CD4-positive, alpha-beta T cell treated with Interleukin-15 for 1 hour (primary cell): ENCODE data around the gene SH3BP5.

Experiments used
- DNase-seq: peaks from one replicate; pipeline ENCODE4 v3.0.0-alpha.2; 2020

Gene SH3BP5

DNA sequence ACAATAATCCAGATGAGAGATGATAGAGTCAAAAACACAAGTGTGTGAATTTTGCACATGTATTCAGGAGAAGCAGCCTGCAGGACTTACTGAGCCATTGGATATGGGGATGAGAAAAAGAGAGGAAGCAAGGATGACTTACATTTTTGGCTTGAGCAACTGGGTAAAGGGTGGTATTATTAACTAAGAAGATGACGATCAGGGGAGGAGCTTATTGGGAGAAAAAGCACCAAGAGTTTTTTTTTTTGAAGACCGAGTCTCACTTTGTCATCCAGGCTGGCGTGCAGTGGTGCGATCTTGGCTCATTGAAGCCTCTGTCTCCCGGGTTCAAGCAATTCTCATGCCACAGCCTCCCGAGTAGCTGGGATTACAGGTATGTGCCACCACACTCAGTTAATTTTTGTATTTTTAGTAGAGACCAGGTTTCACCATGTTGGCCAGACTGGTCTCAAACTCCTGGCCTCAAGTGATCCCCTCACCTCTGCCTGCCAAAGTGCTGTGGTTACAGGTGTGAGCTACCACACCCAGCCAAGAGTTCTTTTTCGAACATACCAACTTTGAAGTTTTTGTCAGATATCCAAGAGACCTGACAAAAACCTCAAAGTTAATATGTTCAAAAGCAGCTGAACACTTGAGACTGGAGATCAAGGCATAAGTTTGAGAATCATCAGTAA, 14.8 kb upstream of the SH3BP5 start:
- no peak for DNase-seq

DNA sequence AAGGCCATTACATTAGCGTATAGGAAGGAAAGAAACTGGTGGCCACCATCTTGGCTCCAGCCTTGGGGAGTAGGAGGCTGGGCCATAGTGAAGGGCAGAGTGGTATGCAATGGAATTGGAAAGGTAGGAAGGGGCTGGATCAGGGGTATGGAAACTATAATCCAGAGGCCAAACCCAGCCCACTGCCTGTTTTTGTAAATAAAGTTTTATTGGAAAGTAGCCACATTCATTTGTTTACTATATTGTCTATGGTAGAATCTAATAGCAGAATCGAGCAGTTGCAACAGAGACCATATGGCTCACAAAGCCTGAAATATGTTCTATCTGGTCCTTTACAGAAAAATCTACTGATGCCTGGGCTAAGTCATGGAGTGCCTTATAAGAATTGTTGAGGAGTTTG, 14.1 kb upstream of the SH3BP5 start:
- DNase-seq, result no peak

DNA sequence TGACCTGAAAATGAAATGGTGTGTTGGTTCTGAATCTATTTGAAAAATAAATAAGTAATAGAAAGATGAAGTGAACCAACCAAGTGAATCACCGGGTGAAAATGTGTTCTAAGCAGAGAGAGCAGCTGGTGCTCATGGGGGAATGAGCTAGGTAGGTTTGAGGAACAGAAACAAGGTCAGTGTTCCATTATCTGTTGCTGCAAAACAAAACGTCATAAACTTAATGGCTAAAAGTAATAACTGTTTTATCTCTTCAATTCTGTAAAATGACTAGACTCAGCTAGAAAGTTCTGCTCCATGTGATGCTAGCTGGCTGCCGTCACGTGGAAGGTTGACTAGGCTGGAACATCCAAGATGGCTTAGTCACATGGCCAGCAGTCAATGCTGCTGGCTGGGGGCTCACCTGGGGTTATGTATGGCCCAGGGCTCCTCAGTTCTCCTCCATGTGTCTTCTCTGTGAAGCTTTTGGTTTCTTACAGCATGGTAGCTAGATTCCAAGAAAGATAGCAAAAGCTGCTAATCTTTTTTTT, 13.3 kb upstream of the SH3BP5 start:
- peak; percentile 65 for DNase-seq

DNA sequence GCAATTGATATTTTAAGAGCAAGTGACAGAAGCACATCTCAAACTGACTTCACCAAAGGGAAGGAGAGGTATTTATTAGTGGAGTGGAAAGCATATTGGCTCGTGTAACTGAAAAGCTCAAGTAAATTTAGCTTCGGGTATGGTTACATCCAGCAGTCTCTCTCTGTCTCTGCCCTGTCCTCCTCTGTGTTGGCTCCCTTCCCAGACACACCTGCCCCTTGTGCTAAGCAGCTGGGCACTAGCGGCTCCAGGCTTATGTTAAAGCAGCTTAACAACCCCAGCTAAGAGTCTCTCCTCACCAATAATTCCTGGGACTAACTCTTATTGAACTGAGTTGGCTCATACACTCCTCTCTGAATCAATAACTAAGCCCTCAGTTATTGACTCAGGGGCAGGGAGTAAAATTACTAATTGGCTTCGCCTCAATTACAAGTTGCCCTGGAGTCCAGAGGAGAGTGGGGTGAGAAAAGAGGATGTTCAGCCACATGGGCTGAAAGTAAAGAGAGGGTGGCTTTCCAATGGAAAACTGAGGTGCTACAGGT, 12.8 kb upstream of the SH3BP5 start:
- DNase-seq, result no peak

DNA sequence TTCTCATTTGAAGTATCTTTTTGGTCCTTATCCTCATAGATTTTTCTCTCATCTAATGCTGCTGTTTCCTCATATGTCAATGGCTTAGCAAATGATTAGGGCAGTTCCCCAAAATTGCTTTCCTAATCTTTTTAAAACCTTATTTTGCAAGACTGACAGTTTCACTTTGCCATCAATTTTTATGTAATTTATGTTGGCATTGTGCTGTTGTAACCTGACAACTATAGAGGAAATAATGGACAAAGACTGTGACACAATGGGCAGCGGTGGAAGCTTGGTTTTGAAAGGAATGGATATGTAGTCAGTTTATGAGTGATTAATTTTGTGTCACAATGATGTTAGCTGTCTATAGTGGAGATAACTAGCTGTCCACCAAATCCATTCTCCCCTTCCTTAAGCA, 10.6 kb upstream of the SH3BP5 start:
- no peak for DNase-seq

DNA sequence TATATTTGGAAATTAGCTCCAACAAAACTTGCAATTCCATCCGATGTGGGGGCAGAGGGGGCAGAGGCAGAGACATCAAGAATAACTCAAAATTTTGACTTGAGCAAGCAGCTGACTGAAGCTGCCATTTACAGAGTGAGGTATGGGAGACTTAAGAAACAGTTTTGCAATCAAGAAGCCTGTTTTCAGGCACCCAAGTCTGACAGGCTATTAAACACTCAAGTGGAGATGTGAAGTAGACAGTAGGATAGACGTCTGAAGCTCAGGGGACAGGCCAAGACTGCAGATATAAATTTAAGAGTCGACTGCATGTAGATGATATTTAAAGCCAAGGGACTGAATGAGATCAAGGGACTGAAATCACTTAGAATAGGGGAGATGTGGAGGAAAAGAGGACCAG, 9.9 kb upstream of the SH3BP5 start:
- no peak for DNase-seq

DNA sequence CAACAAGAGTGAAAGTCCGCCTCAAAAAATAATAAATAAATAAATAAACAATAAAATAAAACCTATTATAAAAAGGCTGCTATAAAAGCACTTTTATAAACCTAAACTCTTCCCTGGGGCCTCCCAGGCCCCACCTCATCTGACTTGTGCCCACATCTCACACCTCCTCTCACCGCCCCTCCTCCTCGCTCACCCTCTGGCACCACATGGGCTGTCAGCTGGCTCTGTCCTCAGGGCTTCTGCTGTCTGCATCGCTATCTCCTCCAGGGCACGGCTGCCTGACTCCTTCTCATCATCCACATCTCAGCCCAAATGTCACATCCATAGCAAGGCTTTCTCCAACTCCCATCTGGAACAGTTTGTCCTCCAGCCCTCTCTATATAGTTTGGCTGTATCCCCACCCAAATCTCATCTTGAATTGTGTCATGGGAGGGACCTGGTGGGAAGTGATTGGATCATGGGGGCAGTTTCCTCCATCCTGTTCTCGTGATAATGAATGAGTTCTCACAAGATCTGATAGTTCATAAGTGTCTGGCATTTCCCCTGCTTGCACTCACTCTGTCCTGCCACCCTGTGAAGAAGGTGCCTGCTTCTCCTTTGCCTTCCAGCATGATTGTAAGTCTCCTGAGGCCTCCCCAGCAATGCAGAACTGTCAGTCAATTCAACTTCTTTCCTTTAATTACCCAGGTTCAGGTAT, 8.8 kb upstream of the SH3BP5 start:
- DNase-seq, result no peak

DNA sequence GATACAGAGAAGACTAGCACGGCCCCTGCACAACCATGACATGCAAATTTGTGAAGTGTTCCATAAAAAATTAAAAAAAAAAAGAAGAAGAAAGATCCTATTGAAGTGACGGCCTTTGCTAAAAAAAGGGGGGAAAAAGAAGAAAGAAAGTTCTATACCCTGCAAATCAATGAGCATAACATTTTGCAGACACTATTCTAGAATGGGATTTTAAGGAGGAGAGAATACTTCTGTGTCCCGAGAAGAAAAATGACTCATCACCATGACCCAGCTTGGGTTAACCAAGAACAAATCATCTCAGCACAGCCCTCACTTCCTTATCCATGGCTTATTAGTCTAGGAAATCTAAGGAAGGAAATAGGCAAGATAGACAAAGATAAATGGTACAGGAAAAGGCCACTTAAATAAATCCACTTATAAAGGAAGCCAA, 7.4 kb upstream of the SH3BP5 start:
- DNase-seq, result no peak

DNA sequence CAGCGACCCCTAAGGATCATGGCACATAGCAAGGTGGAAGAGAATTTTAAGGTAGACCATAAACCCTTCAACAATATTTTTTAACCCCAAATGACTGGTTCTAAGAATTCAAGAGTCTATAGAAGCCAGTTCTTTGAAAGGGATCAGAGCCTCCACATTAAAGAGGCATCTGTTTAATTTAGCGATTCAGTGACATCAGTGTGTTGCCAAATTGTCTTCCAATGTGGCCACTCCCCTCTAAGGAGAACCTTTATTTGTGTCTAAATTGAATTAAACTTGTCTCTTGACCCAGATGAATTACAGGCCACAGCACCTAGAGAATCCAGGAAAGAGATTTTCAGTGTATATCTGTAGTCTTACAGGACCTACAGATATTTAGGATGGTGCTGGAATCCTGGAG, 6.6 kb upstream of the SH3BP5 start:
- DNase-seq, result no peak

DNA sequence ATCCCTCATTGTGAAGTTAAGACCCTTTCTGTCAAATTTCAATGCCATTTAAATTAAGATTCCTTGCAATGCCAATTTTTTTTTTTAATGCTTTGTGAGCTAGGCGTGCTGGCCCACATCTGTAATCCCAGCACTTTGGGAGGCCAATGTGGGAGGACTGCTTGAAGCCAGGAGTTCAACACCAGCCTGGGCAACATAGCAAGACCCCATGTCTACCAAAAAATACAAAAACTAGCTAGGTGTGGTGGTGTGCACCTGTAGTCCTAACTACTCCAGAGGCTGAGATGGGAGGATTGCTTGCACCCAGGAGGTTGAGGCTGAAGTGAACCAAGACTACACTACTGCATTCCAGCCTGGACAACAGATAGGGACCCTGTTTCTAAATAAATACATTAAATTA, 5.6 kb upstream of the SH3BP5 start:
- no peak for DNase-seq

DNA sequence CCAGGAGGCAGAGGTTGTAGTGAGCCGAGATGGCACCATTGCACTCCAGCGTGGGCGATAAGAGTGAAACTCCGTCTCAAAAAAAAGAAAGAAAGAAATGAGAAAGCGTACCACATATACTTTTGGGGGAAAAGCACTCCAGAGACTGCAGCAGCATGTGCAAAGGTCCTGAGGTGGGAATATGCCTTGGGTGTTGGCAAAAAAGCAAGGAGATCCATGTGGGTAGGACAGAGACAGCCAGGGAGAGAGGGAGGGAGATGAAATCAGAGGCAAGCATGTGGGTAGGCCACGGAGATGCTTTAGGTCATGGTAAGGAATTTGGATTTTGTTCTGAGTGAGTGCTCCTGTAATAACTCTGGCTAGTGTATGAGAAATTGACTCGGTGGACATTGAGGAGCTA, 3.7 kb upstream of the SH3BP5 start:
- DNase-seq, result no peak

DNA sequence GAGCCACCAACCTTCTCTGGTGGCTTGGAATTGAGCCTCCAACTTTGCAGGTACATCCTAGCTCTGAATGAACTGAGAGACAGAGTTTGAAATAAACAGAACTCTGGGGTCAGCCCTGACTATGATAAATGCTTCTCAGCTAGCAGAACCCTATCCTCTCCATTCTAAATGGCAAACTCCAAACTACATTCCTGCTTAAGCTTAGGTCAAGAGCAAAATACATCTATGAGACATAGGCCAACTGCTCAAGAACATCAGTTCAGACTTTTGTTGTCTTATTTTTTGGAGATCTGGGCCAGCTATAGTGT, 1.5 kb upstream of the SH3BP5 start:
- no peak for DNase-seq

DNA sequence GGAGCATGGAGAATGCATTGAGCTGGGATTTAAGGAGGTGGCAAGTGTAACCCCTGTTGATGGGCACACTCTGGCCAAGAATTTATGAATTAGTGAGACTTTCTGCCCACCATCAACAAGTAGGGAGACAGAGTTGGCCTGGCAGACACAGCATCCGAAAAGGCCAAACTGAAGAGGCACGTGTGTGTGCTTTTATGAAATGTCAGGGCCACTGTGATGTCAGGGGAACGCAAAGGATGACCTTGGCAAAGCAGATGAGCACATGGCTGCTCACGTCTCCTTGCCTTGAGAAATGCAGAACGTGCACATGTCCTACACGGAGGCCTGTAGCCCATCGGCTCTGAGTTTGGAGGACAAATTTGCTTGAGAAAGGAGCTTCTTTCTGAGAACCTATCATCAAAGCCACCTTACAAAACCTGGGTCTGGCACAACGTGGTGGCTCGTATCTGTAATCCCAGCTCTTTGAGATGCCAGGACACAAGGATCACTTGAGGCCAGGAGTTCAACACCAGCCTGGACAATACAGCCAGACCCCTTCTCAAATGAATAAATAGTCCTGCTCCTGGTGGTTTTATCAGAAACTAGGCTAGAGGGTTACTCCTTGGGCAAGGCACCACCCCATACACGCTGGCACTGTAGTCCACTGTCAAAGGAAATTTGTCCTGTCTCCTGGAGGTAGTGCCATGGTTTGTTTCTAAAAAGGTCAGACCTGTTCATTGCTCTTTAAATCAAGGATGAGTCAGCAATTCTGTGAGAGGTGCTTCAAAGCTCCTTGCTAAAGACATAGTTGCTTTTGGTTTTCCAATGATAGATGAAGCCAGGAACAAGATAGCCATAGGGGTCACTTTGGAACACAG, 941 bp upstream of the SH3BP5 start:
- DNase-seq, result no peak

DNA sequence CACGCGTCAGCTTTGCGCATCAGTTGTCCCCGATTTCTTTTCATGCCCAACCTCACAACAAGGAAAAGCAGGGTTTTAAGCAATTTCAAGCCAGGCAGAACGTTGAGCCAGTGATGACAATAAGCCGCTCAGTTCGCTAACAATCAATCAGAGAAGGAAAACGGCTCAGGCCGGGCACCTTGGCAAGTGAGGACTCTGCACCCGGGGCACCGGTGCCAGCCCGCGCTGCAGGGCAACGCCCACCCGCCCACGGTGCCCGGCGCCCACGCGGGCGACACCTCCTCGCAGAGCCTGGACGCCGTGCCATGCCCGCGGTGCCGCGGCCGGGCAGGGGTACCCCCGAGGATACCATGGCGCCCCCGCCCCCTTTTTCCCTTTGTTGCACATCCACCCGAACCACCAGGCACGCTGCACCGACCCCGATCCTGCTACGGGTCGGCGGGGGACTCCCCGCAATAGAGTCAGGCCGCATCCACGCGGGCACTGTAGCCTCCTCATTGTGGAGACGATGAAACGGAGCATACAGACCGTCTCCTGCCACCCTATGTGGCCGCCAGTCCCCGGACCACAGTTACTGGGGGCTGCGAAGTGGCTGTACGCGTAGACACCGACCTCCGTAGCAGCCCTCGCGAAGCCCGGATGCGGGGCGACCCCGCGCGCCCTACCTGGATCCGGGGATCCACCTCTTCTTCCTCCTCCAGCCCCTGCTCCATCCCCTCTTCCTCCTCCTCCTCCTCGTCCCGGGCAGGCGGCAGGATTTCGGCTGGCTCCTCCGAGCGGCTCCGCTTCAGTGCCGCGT, 581 bp downstream of the SH3BP5 start:
- DNase-seq, result no peak

DNA sequence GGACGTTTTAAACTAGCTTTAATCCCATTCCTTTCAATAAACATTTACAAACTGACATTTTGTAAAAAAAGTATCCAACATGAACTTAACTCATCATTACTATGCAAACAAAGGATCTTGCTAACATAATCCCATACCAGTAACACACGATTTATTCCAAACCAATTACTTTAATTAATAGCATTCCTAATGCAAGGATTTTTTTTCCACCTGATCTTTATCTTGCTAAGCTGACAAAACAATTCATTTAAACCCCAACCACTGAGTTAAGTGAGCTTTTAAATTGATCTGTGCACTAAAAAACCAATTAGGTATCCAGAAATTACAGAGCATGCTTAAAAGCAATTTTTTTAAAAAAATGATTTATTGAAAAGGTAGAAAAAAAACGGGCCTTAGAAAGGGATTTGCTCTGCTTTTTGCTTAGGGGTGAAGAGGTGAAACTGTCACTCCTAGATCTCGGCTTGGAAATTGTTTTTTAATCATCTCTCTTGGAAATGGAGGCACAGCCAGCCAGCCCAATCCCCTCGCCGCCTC, 1.2 kb downstream of the SH3BP5 start:
- no peak for DNase-seq

DNA sequence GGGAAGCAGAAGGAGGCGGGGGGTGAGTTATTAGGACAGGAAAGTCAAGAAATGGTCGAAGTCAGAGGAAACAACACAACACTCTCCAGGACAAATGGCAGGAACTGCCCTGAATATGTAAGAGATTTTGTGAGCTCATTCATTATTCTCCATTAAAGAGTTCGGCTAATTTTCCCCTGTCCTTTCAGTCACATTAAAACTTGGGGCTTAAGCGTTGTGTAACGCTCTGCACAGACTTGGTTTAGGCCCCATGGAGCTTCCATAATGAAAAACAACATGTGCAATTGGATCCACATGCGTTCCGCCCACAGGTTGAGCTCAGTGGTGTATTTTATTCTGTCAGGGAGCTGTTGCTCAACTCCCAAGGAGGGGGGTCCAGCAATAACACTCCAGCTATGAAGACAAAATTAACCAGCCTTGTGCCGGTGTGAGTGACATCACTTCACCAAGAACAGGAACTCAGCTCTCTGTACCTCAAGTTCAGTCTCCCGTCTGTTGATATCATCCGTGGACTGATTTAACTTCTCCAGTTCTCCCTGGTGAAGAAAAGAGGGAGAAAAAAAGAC, 2.3 kb downstream of the SH3BP5 start:
- no peak for DNase-seq

DNA sequence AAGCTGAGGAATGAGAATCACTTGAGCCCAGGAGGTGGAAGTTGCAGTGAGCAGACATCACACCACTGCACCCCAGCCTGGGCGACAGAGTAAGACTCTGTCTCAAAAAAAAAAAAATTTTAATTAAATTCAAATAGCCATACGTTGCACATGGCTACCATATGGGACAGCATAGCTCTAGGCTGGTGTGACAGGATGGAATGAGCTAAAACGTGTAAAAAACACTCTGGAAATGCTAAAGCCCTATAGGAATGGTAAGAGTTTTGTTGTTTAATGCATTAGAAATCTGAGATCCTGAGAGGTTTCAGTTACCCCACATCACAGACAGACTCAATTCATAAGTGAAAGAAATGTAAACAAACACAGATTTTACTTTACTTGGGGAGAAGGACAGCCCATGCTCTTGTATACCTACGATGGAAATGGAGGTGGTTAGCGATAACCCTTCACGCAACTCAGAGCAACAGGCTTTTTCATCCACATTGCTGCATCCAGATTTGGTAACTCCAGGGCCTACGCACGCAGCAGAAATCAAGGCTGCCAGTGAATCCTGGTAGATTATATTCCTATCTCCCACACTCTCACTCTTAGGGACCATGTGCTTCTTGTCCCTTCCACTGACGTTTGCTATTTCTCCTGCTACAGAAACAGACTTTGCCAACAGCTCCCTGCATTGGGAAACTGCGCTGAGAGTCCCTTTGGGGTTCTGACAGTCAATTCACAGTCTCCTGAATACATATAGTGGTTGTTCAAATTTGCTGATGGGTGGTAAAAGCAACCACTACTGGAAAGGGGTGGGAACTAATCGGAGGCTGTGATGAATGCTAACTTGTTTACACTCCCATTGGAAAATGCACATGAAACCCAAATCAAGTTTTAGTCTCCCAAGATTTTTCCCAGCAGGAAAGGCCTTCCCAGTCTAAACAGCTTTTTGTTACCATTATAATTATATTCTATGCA, 3.1 kb downstream of the SH3BP5 start:
- DNase-seq, result no peak

DNA sequence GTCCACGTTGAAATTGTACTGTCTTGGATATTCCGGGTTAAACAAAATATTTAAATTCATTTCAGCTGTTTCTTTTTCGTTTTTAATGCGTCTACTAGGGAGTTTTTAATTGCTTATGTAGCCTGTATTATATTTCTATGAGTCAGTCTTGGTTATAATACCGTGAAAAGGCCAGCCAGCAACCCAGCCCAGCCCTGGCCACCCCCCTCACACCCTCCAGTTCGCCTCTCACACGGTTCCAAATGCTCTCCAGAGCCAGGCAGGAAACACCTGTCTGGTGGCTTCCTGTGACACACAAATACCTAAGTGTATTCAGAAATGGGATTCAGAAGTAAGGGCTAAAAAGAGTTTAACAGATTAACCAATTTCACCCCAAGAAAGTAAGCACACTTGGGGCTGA, 4.4 kb downstream of the SH3BP5 start:
- DNase-seq, result no peak

DNA sequence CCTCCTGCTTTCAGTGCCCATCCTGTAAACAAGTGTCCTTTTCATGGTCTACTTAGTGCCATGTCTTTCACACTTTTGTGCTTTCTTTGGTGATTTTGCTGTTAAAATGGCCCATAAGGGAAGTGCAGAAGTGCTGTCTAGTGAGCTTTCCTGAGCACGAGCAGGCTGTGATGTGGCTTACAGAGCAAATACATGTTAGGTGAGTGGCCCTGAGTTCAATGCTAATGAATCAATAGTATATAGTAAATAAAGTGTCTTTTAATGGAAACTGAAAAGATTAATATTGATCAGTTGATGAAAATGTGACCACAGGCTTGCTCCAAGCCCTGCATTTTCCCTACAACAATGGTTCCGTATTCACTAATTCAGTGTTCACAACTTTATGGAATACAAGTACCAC, 5.7 kb downstream of the SH3BP5 start:
- DNase-seq, result no peak

DNA sequence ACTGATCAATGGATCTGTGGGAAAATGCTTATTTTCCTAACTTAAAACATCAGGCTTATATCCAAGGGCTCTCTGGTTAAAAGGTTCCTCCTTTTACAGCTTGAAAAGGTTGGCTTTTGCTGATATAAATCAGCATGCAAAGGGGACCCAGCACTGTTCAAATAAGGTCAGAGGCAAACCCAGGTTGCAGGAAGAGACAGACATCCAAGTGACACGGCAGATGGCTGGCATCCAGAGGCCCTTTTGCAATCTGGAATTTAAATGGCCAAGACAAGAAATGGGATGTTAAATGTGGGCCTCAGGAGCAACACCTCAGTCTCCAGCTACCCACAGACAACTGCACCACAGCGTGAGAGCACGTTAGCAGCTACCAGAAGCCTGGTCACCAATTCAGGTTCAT, 6.3 kb downstream of the SH3BP5 start:
- DNase-seq, result no peak

DNA sequence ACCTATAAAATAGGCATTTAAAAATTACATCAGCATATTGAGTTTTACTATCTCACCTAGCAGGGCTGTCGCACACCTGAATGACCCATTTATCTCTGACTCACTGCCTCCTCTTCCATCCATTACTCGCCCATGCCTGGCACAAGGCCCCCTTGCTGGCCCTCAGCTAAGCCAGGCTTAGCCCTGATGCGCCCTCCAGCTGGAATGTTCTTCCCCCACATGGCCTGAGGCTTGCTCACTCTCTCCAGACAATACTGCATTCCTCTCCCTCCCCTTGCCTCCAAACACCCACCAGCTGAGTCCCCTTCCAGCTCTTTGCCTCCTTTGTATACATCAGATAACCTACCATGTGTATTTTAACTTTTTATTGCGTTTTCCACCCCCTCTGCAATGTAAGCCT, 7.2 kb downstream of the SH3BP5 start:
- DNase-seq, result no peak
